IMR-90 (cell line): ENCODE results near the gene FXYD3. TPM values are rescaled to one million over a fixed set of nuclear protein-coding genes. Genes with fewer than 3 reads are reported as not detected.

ENCODE experiments used
- ATAC-seq: fragments of 200-7000 bp; cut with Tn5 transposase; 2 replicates; pipeline ENCODE4 v1.9.1; 2020; ENCODE audit warnings: low read depth, mild to moderate bottlenecking, moderate library complexity
- BruUV-seq: library from RNA; stranded (reverse); fragments of 400-500 nt; replicated peaks from 2 replicates; lab custom pipeline; 2021; lab: Mats Ljungman, UMichigan
- CTCF ChIA-PET: fragments of 300-600 bp; formaldehyde crosslinking; extraction: SDS; loops from one replicate; lab custom pipeline; 2021; ENCODE audit warnings: antibody characterized with exemption; lab: Yijun Ruan, JAX
- POLR2A ChIA-PET: fragments of 300-600 bp; sonication (Branson Sonifier 250); formaldehyde crosslinking; loops from one replicate; lab custom pipeline; 2022; ENCODE audit warnings: antibody characterized with exemption; ENCODE audit not compliant: unreplicated experiment; lab: Charles Lee
- DNase-seq: peaks from one replicate; pipeline ENCODE4 v3.0.0; 2013
- H2AFZ ChIP-seq: replicated peaks from 2 replicates; pipeline ENCODE3; 2013; ENCODE audit warnings: low read length, mild to moderate bottlenecking; ENCODE audit not compliant: poor library complexity
- H2AK5ac ChIP-seq: 2 replicates; pipeline ENCODE4 v1.6.1; 2013; ENCODE audit warnings: low read depth, low read length, inconsistent platforms
- H2AK9ac ChIP-seq: replicated peaks from 2 replicates; pipeline ENCODE3; 2013; ENCODE audit warnings: mild to moderate bottlenecking, low read depth, low read length, moderate library complexity; ENCODE audit not compliant: poor library complexity
- H2BK120ac ChIP-seq: 2 replicates; pipeline ENCODE4 v1.6.1; 2013; ENCODE audit warnings: low read depth, low read length, inconsistent platforms
- H2BK15ac ChIP-seq: 3 replicates; pipeline ENCODE4 v1.6.1; 2013; ENCODE audit warnings: low read depth, low read length, inconsistent platforms
- H2BK20ac ChIP-seq: 2 replicates; pipeline ENCODE4 v1.6.1; 2013; ENCODE audit warnings: low read depth, mild to moderate bottlenecking, inconsistent platforms, low read length, moderate library complexity
- H2BK5ac ChIP-seq: 2 replicates; pipeline ENCODE4 v1.6.1; 2013; ENCODE audit warnings: mild to moderate bottlenecking, low read depth, low read length, inconsistent platforms; ENCODE audit not compliant: poor library complexity, severe bottlenecking
- H3K14ac ChIP-seq: replicated peaks from 2 replicates; pipeline ENCODE4 v1.6.1; 2013; ENCODE audit warnings: low read depth, low read length, inconsistent platforms
- H3K18ac ChIP-seq: 2 replicates; pipeline ENCODE4 v1.6.1; 2013; ENCODE audit warnings: low read depth, low read length, control low read depth
- H3K23ac ChIP-seq: 2 replicates; pipeline ENCODE4 v1.6.1; 2013; ENCODE audit warnings: low read depth, low read length, inconsistent platforms
- H3K27ac ChIP-seq: 2 replicates; pipeline ENCODE4 v1.5.1; 2013; ENCODE audit warnings: mild to moderate bottlenecking, control low read depth, low read length; ENCODE audit not compliant: insufficient read depth
- H3K27me3 ChIP-seq: 2 replicates; pipeline ENCODE4 v1.6.1; 2013; ENCODE audit warnings: low read length; ENCODE audit not compliant: control insufficient read depth, insufficient read depth
- H3K36me3 ChIP-seq: 2 replicates; pipeline ENCODE4 v1.6.1; 2013; ENCODE audit warnings: low read length, mixed read lengths; ENCODE audit not compliant: control insufficient read depth, insufficient read depth
- H3K4ac ChIP-seq: 2 replicates; pipeline ENCODE4 v1.6.1; 2013; ENCODE audit warnings: low read depth, low read length, inconsistent platforms
- H3K4me1 ChIP-seq: 2 replicates; pipeline ENCODE4 v1.6.1; 2013; ENCODE audit warnings: low read length, mixed read lengths; ENCODE audit not compliant: control insufficient read depth, insufficient read depth
- H3K4me2 ChIP-seq: 2 replicates; pipeline ENCODE4 v1.6.1; 2013; ENCODE audit warnings: low read depth, mild to moderate bottlenecking, control low read depth, low read length, moderate library complexity
- H3K4me3 ChIP-seq: 2 replicates; pipeline ENCODE4 v1.5.1; 2013; ENCODE audit warnings: low read depth, mild to moderate bottlenecking, control low read depth, low read length, moderate library complexity; ENCODE audit not compliant: insufficient read depth
- H3K56ac ChIP-seq: 2 replicates; pipeline ENCODE4 v1.6.1; 2013; ENCODE audit warnings: low read length, inconsistent platforms; ENCODE audit not compliant: insufficient read depth; ENCODE audit errors: extremely low read depth
- H3K79me1 ChIP-seq, 2 experiments: 2 replicates each; pipeline ENCODE4 v1.6.1; 2013; ENCODE audit warnings: low read length in 2 of 2, inconsistent platforms in 1 of 2, low read depth in 1 of 2
- H3K9ac ChIP-seq: 2 replicates; pipeline ENCODE4 v1.6.1; 2013; ENCODE audit warnings: low read depth, low read length, control low read depth
- H3K9me1 ChIP-seq: 2 replicates; pipeline ENCODE4 v1.6.1; 2013; ENCODE audit warnings: low read length, inconsistent platforms; ENCODE audit not compliant: insufficient read depth
- H3K9me3 ChIP-seq: 2 replicates; pipeline ENCODE4 v1.6.1; 2013; ENCODE audit warnings: low read length; ENCODE audit not compliant: control insufficient read depth, insufficient read depth
- H4K20me1 ChIP-seq: 2 replicates; pipeline ENCODE4 v1.6.1; 2013; ENCODE audit warnings: low read length, inconsistent platforms; ENCODE audit not compliant: insufficient read depth
- H4K5ac ChIP-seq: 2 replicates; pipeline ENCODE4 v1.6.1; 2013; ENCODE audit warnings: mild to moderate bottlenecking, low read depth, low read length, control low read depth
- H4K8ac ChIP-seq, 2 experiments: 2 replicates each; pipeline ENCODE4 v1.6.1; 2013; ENCODE audit warnings: low read depth in 2 of 2, low read length in 2 of 2, control low read depth in 1 of 2, inconsistent platforms in 1 of 2
- H4K91ac ChIP-seq: 2 replicates; pipeline ENCODE4 v1.6.1; 2013; ENCODE audit warnings: low read depth, low read length, inconsistent platforms; ENCODE audit not compliant: insufficient read depth
- BHLHE40 ChIP-seq: fragments of 150-350 bp; IDR thresholded peaks from 2 replicates; pipeline ENCODE4 v1.6.1; 2016; ENCODE audit warnings: mild to moderate bottlenecking, low read depth, low read length
- CEBPB ChIP-seq: IDR thresholded peaks from 2 replicates; pipeline ENCODE4 v1.6.1; 2012; ENCODE audit warnings: low read depth, low read length, improper control_type of control experiment
- CHD1 ChIP-seq: IDR thresholded peaks from 2 replicates; pipeline ENCODE4 v1.6.1; 2012; ENCODE audit warnings: low read depth, low read length, improper control_type of control experiment
- FOS ChIP-seq: fragments of 150-350 bp; IDR thresholded peaks from 2 replicates; pipeline ENCODE4 v1.6.1; 2016; ENCODE audit warnings: low read depth, low read length
- MAFK ChIP-seq: IDR thresholded peaks from 2 replicates; pipeline ENCODE4 v1.6.1; 2012; ENCODE audit warnings: low read depth, low read length, improper control_type of control experiment
- MXI1 ChIP-seq: IDR thresholded peaks from 2 replicates; pipeline ENCODE4 v1.6.1; 2012; ENCODE audit warnings: low read depth, mild to moderate bottlenecking, low read length, moderate library complexity, borderline replicate concordance
- NFE2L2 ChIP-seq: fragments of 150-350 bp; IDR thresholded peaks from 2 replicates; pipeline ENCODE4 v1.6.1; 2016; ENCODE audit warnings: low read depth, mild to moderate bottlenecking, low read length
- POLR2A ChIP-seq: IDR thresholded peaks from 2 replicates; pipeline ENCODE4 v1.6.1; 2012; ENCODE audit warnings: mild to moderate bottlenecking, low read depth, low read length
- RAD21 ChIP-seq: IDR thresholded peaks from 2 replicates; pipeline ENCODE4 v1.6.1; 2012; ENCODE audit warnings: low read length, improper control_type of control experiment
- RCOR1 ChIP-seq: IDR thresholded peaks from 2 replicates; pipeline ENCODE4 v1.6.1; 2012; ENCODE audit warnings: mild to moderate bottlenecking, low read length, improper control_type of control experiment; ENCODE audit not compliant: insufficient replicate concordance
- RFX5 ChIP-seq: IDR thresholded peaks from 2 replicates; pipeline ENCODE4 v1.8.0; 2012; ENCODE audit warnings: low read depth, mild to moderate bottlenecking, low read length, moderate library complexity
- SMC3 ChIP-seq: fragments of 150-350 bp; IDR thresholded peaks from 2 replicates; pipeline ENCODE4 v1.6.1; 2016; ENCODE audit warnings: low read depth, mild to moderate bottlenecking, antibody characterized with exemption, low read length, moderate library complexity
- WGBS, 2 experiments: methylation state at CpG; one replicate each; pipeline versions ENCODE4 v1.1.5 to v1.1.7; 2013; ENCODE audit warnings: missing lambda C conversion rate in 2 of 2; ENCODE audit not compliant: insufficient read length in 1 of 2; ENCODE audit errors: extremely low coverage in 2 of 2; 5-methylcytosine and 5-hydroxymethylcytosine counted together
- dilution Hi-C: fragments of 300-500 bp; cut with HindIII; formaldehyde crosslinking; loops from one replicate; pipeline ENCODE4 v1.14.3; 2018; ENCODE audit warnings: low sequenced_read_pairs; ENCODE audit not compliant: unreplicated experiment
- in situ Hi-C: fragments of 300-500 bp; cut with MboI; formaldehyde crosslinking; loops from 3 replicates; pipeline ENCODE4 v1.14.3; 2019; ENCODE audit warnings: low sequenced_read_pairs, inconsistent platforms, mixed read lengths
- intact Hi-C: fragments of 100-400 bp; cut with micrococcal nuclease; formaldehyde crosslinking; loops from 2 replicates; pipeline ENCODE4 v1.10.0; 2022
- polyA plus RNA-seq, 3 experiments: library from polyadenylated mRNA; depleted of rRNA; stranded (reverse); fragments of >200 nt; gene quantifications; 2 replicates each; pipeline ENCODE4 v1.2.3, GENCODE V29; 2012; ENCODE audit warnings: low replicate concordance in 1 of 3
- total RNA-seq: library from RNA; depleted of rRNA; stranded (reverse); fragments of >200 nt; gene quantifications from 2 replicates; pipeline ENCODE4 v1.2.3, GENCODE V29; 2012
- TF ChIP-seq, protein P1 (sequence below): conservative IDR thresholded peaks from 2 replicates; pipeline ENCODE4 v1.5.1; 2012; ENCODE audit warnings: mild to moderate bottlenecking, low read depth, low read length, improper control_type of control experiment
- TF ChIP-seq, protein P2 (sequence below): fragments of 150-350 bp; IDR thresholded peaks from 2 replicates; pipeline ENCODE4 v1.6.1; 2017; ENCODE audit warnings: mild to moderate bottlenecking, antibody characterized with exemption, low read length, low read depth
- TF ChIP-seq, protein P3 (sequence below): fragments of 150-350 bp; IDR thresholded peaks from 2 replicates; pipeline ENCODE4 v1.6.1; 2016; ENCODE audit warnings: low read depth, mild to moderate bottlenecking, low read length, moderate library complexity, borderline replicate concordance

The FXYD3 gene
- total and polyA plus RNA-seq, 2 of the 4 experiments (the other 2 are of a cell fraction): not detected

DNA sequence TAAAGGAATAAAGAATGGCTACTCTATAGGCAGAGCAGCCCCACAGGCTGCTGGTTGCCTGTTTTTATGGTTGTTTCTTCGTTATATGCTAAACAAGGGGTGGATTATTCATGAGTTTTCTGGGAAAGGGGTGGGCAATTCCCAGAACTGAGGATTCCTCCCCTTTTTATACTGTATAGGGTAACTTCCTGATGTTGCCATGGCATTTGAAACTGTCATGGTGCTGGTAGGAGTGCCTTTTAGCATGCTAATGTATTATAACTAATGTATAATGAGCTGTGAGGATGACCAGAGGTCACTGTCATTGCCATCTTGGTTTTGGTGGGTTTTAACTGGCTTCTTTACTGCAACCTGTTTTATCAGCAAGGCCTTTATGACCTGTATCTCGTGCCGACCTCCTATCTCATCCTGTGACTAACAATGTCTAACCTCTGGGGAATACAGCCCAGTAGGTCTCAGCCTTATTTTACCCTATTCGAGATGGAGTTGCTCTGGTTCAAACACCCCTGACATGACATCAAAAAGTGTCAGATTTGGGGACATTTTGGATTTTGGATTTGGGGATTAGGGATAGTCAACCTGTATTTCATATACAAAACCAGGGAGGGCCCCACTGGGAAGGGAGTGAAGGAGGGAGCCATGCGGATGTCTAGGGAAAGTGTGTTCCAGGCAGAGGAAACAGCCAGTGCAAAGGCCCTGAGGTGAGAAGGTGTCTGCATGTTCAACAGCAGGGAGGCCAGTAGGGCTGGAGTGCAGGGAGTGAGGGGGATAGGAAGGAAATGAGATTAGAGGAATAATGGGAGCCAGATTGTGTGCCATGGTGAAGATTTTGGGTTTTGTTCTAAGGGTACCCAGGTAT, 49.8 kb downstream of the FXYD3 start:
- dilution Hi-C loops: no loop called here
- Histone ChIP-seq H3K18ac (no peak overlapping the region), H4K5ac (no peak overlapping the region), H4K20me1 (no peaks in the 10 kb centered on the region), H2BK20ac (no peak overlapping the region), H3K9me1 (no peaks in the 10 kb centered on the region), H3K56ac (no peak overlapping the region), H3K27ac (no peak overlapping the region), H3K27me3 (no peaks in the 10 kb centered on the region), H3K4me3 (no peak overlapping the region), H3K4ac (no peak overlapping the region), H3K36me3 (peaks cover 54% of the 10 kb centered on the region), H2AFZ (no peak overlapping the region), H2BK15ac (no peak overlapping the region), H3K79me1 (peaks cover 5% of the 10 kb centered on the region in 2 experiments; a peak in 3 of 4 replicates), H3K9me3 (peaks cover 30% of the 10 kb centered on the region), H3K14ac (no peak overlapping the region), H3K9ac (no peak overlapping the region), H3K23ac (no peak overlapping the region), H2BK5ac (no peak overlapping the region), H2AK9ac (no peak overlapping the region), H3K4me2 (no peak overlapping the region), H2BK120ac (no peak overlapping the region), H2AK5ac (no peak overlapping the region), H4K91ac (no peak overlapping the region), H3K4me1 (no peaks in the 10 kb centered on the region), H4K8ac (no peak overlapping the region)
- DNase-seq (no peak), ATAC-seq (no peak)
- POLR2A ChIA-PET: no interaction called here
- no TSS peak for BruUV-seq
- WGBS, 2 experiments: 90% methylated on average over 2 of the region's 5 CpGs; no CpG with 5 or more reads in 1 of the 2 experiments
- in situ Hi-C loops: no loop called here
- CTCF ChIA-PET: no interaction called here
- intact Hi-C loops: no loop called here
- no peak for TF ChIP-seq NFE2L2
- TF ChIP-seq, protein P1, sequence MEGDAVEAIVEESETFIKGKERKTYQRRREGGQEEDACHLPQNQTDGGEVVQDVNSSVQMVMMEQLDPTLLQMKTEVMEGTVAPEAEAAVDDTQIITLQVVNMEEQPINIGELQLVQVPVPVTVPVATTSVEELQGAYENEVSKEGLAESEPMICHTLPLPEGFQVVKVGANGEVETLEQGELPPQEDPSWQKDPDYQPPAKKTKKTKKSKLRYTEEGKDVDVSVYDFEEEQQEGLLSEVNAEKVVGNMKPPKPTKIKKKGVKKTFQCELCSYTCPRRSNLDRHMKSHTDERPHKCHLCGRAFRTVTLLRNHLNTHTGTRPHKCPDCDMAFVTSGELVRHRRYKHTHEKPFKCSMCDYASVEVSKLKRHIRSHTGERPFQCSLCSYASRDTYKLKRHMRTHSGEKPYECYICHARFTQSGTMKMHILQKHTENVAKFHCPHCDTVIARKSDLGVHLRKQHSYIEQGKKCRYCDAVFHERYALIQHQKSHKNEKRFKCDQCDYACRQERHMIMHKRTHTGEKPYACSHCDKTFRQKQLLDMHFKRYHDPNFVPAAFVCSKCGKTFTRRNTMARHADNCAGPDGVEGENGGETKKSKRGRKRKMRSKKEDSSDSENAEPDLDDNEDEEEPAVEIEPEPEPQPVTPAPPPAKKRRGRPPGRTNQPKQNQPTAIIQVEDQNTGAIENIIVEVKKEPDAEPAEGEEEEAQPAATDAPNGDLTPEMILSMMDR: no peak
- no peak for TF ChIP-seq CHD1
- no peak for TF ChIP-seq FOS
- TF ChIP-seq, protein P2, sequence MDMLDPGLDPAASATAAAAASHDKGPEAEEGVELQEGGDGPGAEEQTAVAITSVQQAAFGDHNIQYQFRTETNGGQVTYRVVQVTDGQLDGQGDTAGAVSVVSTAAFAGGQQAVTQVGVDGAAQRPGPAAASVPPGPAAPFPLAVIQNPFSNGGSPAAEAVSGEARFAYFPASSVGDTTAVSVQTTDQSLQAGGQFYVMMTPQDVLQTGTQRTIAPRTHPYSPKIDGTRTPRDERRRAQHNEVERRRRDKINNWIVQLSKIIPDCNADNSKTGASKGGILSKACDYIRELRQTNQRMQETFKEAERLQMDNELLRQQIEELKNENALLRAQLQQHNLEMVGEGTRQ: no peak
- no peak for TF ChIP-seq MXI1
- no peak for TF ChIP-seq BHLHE40
- no peak for TF ChIP-seq CEBPB
- TF ChIP-seq RCOR1: no peak
- TF ChIP-seq RFX5: no peak
- TF ChIP-seq RAD21: no peak
- TF ChIP-seq POLR2A: no peak
- TF ChIP-seq SMC3: no peak
- TF ChIP-seq, protein P3, sequence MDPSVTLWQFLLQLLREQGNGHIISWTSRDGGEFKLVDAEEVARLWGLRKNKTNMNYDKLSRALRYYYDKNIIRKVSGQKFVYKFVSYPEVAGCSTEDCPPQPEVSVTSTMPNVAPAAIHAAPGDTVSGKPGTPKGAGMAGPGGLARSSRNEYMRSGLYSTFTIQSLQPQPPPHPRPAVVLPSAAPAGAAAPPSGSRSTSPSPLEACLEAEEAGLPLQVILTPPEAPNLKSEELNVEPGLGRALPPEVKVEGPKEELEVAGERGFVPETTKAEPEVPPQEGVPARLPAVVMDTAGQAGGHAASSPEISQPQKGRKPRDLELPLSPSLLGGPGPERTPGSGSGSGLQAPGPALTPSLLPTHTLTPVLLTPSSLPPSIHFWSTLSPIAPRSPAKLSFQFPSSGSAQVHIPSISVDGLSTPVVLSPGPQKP: no peak
- no peak for TF ChIP-seq MAFK
